ENCODE measurements around the gene HSPB3. TPM values are rescaled to one million over a fixed set of nuclear protein-coding genes. Genes with fewer than 3 reads are reported as not detected.

The HSPB3 gene, protein sequence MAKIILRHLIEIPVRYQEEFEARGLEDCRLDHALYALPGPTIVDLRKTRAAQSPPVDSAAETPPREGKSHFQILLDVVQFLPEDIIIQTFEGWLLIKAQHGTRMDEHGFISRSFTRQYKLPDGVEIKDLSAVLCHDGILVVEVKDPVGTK
- total RNA-seq = 10 to 100 TPM in 2 of 4 donors, 1 to 10 TPM in 2; 5.9 to 90.6 (median 32.1) TPM

DNA sequence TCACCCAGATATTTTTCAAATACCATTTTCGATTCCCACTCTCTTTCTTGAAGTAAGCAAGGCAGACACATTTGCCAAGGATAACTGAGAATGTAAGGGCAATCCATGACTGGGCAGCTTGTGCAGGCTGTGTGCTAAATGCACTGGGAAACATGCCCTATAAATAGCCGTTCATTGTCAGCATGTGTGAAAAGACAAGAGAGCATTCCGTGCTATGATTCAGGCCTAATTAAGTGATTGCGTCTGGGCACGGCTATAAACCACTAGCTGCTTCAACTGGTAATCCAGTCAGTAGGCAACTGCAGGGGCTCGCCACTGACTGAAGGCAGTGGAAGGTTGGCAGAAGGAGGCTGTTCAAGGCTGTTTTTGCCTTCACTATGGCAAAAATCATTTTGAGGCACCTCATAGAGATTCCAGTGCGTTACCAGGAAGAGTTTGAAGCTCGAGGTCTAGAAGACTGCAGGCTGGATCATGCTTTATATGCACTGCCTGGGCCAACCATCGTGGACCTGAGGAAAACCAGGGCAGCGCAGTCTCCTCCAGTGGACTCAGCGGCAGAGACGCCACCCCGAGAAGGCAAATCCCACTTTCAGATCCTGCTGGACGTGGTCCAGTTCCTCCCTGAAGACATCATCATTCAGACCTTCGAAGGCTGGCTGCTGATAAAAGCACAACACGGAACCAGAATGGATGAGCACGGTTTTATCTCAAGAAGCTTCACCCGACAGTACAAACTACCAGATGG, at the start of gene HSPB3:
Gene HSPB3 (plus strand): TSS at position 287 of the 745 bp plus-strand sequence. CDS start 91 bp downstream, at position 378.
- peak; percentile 85 for ATAC-seq
- Histone ChIP-seq H3K27ac (peak within 1 kb of the TSS; percentile 60 to 84 (median 80)), H3K9me3 (no peaks in the 10 kb centered on the region), H3K36me3 (no peaks in the 10 kb centered on the region), H3K27me3 (no peaks in the 10 kb centered on the region), H3K4me1 (peaks cover 0 to 46% (median 0%) of the 10 kb centered on the region in 3 donors), H3K4me3 (peak within 1 kb of the TSS; percentile 5 to 38)
- TF ChIP-seq POLR2AphosphoS5 (IDR thresholded peaks at IDR 0.05) (peak; percentile 82), POLR2A (IDR thresholded peaks at IDR 0.05) (peak in 1 of 2 donors; percentile 60), EP300 (IDR thresholded peaks at IDR 0.05) (no peak)
- TF ChIP-seq, protein P1, sequence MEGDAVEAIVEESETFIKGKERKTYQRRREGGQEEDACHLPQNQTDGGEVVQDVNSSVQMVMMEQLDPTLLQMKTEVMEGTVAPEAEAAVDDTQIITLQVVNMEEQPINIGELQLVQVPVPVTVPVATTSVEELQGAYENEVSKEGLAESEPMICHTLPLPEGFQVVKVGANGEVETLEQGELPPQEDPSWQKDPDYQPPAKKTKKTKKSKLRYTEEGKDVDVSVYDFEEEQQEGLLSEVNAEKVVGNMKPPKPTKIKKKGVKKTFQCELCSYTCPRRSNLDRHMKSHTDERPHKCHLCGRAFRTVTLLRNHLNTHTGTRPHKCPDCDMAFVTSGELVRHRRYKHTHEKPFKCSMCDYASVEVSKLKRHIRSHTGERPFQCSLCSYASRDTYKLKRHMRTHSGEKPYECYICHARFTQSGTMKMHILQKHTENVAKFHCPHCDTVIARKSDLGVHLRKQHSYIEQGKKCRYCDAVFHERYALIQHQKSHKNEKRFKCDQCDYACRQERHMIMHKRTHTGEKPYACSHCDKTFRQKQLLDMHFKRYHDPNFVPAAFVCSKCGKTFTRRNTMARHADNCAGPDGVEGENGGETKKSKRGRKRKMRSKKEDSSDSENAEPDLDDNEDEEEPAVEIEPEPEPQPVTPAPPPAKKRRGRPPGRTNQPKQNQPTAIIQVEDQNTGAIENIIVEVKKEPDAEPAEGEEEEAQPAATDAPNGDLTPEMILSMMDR (IDR thresholded peaks at IDR 0.05) = no peak
- 39 to 49% methylated on average over 5 to 6 of the region's 18 CpGs for WGBS, 2 donors (ENCODE audit: low coverage in 1 of 2)

DNA sequence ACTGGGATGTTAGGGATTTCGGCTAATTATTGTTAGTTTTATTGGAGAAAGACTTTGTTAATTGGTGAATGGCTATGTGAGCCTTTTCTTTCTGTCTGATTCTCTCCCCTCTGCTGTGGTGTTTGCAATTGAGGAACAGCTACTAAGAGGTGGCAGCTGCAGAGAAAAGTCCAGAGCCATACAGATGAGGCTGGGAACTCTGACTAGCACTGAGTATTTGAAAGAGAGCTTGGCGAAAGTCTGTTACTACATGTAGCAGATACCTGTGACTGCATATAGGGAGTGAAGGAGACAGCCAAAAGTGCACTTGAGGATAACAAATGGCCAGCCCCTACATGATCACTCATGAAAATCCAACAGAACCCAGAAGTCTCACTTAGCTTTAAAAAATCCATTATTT, 44.3 kb upstream of the HSPB3 start:
- Histone ChIP-seq H3K4me3 (no peak overlapping the region), H3K27ac (no peak overlapping the region), H3K27me3 (no peaks in the 10 kb centered on the region), H3K4me1 (no peaks in the 10 kb centered on the region), H3K9me3 (no peaks in the 10 kb centered on the region), H3K36me3 (no peaks in the 10 kb centered on the region)
- no peak for ATAC-seq
- 93 to 94% methylated on average over 2 of the region's 2 CpGs for WGBS, 2 donors (ENCODE audit: low coverage in 1 of 2)
- TF ChIP-seq, protein P1 (IDR thresholded peaks at IDR 0.05) = no peak
- TF ChIP-seq EP300 (IDR thresholded peaks at IDR 0.05) (no peak), POLR2A (IDR thresholded peaks at IDR 0.05) (no peak), POLR2AphosphoS5 (IDR thresholded peaks at IDR 0.05) (no peak)

DNA sequence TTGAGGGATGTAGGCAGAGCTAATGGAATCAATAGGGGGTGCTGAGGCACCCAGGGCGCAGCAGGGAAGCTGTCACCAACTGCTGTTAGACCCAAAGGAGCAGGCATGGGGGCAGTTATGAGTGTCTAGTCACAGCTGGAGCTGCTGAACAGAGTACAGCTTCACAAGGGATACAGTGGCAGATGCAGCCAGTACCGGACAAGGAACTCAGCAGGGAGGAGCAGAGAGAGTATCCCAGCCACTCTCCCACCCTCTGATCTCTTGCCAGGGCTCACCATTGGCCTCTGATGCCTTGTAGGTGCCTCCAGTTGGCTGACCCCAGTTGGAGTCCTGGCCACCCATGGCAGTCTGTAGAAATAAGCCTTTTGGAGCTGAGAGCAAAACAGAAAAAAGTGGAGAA, 42.6 kb upstream of the HSPB3 start:
- H3K4me3 ChIP-seq = no peak overlapping the region
- H3K27me3 ChIP-seq = no peaks in the 10 kb centered on the region
- no peaks in the 10 kb centered on the region for H3K9me3 ChIP-seq
- no peaks in the 10 kb centered on the region for H3K4me1 ChIP-seq
- no peak overlapping the region for H3K27ac ChIP-seq
- no peak for ATAC-seq
- no peak for TF ChIP-seq EP300 (IDR thresholded peaks at IDR 0.05)
- TF ChIP-seq POLR2AphosphoS5 (IDR thresholded peaks at IDR 0.05) = no peak
- TF ChIP-seq, protein P1 (IDR thresholded peaks at IDR 0.05) = no peak
- no peak for TF ChIP-seq POLR2A (IDR thresholded peaks at IDR 0.05)
- H3K36me3 ChIP-seq = no peaks in the 10 kb centered on the region
- WGBS, 2 donors (ENCODE audit: low coverage in 1 of 2) = 73% methylated on average over 2 of the region's 2 CpGs; no CpG with 5 or more reads in 1 of the 2 donors

DNA sequence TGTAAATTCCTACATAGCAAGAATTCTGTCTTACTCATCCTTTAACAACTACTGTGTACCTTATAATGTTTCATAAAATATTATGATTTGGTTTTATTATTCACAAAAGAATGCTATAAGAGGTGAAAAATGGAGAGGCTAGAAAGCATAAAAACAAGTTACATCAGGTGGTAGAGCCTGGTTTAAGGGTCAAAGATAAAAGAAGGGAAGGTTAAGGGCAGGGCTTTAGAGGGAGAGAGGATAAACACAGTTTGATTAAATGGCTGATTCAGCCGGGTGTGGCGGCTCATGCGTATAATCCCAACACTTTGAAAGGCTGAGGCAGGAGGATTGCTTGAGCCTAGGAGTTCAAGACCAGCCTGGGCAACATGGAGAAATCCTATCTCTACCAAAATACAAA, 40.4 kb upstream of the HSPB3 start:
- Histone ChIP-seq H3K27me3 (no peaks in the 10 kb centered on the region), H3K9me3 (no peaks in the 10 kb centered on the region), H3K4me3 (no peak overlapping the region), H3K27ac (no peak overlapping the region), H3K4me1 (no peaks in the 10 kb centered on the region), H3K36me3 (no peaks in the 10 kb centered on the region)
- TF ChIP-seq, protein P1 (IDR thresholded peaks at IDR 0.05) = no peak
- no peak for TF ChIP-seq POLR2AphosphoS5 (IDR thresholded peaks at IDR 0.05)
- TF ChIP-seq POLR2A (IDR thresholded peaks at IDR 0.05) = no peak
- no peak for TF ChIP-seq EP300 (IDR thresholded peaks at IDR 0.05)
- no peak for ATAC-seq
- 80 to 83% methylated on average over 3 of the region's 3 CpGs for WGBS, 2 donors (ENCODE audit: low coverage in 1 of 2)

Measured in gastroesophageal sphincter (tissue), 4 donors.